Middle frontal gyrus (tissue), 1 donor: Measurements from ENCODE around the gene IKZF3.

Source experiments
- DNase-seq: peaks from one replicate; pipeline ENCODE4 v3.0.0-alpha.2; 2015; ENCODE audit warnings: low spot score; ENCODE audit errors: extremely low spot score

IKZF3 gene

GRCh38 chr17:39818358-39819000 is 45.6 kb downstream of the IKZF3 start:
- DNase-seq: no peak

- DNase-seq: no peak
Observed at GRCh38 chr17:39816272-39816671, 47.8 kb downstream of the IKZF3 start.

DNA sequence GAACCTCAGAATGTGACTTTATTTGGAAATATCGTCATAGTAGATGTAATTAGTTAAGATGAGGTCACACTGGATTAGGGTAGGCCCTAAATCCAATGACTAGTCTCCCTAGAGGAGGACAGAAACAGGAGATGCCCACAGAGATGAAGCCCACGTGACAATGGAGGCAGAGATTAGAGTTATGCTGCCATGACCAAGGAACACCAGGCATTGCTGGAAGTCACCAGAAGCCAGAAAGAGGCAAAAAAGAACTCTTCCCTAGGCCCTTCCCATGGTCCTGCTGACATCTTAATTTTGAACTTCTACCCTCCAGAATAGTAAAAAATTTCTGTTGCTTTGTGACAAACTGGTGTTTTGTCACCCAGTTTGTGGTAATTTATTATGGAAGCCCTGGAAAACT is 49.6 kb downstream of the IKZF3 start:
- no peak for DNase-seq

DNA sequence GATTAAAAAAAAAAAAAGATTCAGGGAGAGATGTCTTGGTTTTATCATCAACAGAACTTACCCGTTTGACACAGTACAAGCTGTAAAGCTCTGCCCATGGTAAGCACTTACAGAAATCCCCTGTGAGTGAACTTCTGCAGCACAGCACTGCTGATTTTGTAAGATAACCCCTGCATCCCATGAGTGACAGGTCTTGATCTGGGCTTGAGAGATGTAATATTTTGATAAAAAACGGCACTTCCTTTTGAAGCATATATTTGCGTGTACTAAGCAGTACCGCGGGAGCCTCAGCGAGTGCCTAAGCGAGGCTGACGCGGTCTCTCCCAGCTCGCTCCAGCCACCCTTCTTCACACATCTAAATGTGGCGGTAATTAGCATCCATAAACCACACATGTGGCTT is 50.5 kb downstream of the IKZF3 start:
- DNase-seq: no peak

DNA sequence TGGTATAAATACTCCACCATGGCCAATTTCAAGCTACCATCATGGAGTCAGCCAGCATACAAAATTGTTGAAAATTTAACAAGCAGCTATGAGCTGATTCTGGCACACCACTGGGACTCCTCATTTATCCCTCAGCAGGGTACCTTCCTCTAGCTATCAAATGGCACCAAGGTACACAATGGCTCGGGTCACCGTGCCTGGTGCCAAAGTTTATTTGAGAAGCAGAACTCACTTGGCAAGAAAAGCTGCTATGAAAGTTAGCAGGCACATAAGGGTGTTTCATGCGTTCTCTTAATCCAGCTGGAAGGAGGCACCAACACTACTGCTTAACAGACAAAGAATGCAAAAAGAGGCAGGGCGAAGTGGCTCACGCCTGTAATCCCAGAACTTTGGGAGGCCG is 51.6 kb downstream of the IKZF3 start:
- DNase-seq: no peak

DNA sequence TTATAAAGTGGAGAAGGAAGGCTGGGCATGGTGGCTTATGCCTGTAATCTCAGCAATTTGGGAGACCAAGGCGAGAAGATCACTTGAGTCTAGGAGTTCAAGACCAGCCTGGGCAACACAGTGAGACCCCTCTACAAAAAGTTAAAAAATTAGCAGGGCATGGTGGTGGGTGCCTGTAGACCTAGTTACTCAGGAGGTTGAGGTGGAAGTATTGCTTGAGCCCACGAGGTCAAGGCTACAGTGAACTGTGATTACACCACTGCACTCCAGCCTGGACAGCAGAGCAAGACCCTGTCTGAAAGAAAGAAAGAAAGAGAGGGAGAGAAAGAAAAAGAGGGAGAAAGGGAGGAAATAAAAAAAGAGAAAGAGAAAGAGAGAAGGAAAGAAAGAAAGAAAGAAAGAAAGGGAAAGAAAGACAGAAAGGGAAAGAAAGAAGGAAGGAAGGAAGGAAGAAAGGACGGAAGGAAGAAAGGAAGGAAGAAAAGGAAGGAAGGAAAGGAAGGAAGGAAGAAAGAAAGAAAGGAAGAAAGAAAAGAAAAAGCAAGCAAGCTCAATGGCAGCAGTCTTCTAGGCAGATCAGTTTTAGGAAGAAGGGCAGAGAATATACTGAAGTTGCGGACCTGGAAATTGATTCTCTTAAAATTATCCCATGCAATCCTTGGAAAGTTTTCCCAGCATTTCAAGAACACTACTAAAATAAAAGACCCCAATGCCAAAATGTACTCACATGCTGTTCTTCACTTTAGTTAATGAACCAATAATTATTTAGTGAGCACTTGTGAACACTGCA is 53.0 kb downstream of the IKZF3 start:
- no peak for DNase-seq

DNA sequence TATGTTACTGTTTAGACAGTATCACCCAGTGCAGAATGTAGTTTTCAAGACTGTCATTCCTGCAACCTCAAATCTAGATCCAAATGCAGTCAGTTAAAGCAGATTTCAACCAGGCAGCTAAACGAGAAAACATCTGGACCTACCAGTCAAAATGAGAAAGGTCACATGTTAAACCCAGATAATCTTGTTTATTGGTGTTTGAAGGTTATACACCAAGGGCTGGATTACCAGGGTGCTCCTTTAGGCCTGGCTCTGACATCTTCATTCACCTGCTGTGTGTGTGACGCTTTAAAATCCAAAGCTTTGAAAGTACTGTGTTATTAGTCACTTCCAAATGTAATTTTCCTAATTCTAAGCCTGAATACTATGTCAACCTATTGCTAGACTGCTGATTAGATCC is 54.9 kb downstream of the IKZF3 start:
- DNase-seq: no peak

- no peak for DNase-seq
Observed at GRCh38 chr17:39808409-39808997, 55.6 kb downstream of the IKZF3 start.

DNA sequence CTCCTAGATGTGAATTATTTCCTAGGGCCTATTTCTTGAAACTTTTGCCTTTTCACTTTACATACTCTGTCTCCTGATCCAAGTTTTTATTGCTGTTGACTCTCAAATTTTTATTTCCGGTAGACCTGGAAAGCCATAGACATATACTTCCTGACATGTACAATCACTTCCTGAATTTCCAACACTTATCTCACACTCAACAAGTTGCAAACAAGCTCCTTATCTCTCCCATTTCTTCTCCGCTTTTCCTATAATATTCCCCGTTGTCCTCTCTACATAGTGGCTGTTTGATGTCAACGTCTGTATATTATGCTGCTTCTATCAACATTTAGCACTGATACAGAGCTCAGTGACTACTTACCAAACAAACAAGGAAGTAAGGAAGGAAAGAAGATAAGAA is 59.3 kb downstream of the IKZF3 start:
- no peak for DNase-seq

GRCh38 chr17:39801055-39801454 is 63.1 kb downstream of the IKZF3 start:
- DNase-seq: no peak

DNA sequence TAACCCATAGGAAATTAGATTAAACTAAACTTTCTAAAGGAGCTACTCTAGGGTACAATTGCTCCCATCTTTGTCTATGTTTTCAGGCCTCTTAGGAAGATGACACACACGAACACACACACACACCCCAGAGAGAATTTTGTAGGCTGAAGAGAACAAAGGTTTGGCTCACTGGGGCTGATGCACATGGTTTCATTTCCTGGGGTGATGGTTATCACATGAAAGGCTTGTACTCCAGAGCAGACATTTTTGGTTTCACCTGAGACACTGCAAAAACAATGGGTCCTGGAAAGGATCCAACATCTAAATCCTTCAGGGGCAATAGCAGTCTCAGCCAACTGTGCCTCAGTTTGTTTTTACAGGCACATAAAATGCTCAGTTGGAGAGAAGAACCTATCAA is 63.6 kb downstream of the IKZF3 start:
- no peak for DNase-seq

- DNase-seq: no peak
Observed at GRCh38 chr17:39799395-39799794, 64.7 kb downstream of the IKZF3 start.

GRCh38 chr17:39794249-39794970 is 69.7 kb downstream of the IKZF3 start:
- no peak for DNase-seq

DNA sequence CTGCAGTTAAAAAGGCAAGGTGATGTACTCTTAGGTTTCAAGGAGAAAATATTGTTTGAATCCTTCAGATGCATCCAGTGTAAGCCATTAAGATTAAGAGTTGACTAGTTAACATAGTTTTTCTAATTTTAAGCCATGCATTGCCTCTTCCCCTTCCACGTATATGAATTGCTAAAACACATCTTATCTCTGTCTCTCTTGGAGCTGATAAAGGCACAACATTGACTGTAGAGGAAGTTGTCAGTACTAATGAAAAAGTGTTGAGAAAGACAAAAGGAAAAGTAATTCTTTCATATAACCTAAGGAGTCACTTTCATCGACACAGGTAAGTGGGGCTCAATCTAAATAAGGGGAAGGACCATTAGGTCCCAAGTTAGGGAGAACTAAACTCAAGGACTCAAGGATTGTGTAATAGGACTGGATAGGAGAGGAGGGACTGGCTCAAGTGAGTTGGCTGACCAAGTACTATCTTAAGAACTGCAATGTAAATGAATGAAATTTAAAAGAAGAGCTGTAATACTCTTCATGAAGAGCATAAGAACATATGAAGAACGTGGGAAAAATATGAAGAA is 70.7 kb downstream of the IKZF3 start:
- DNase-seq: no peak

- DNase-seq: no peak
Observed at GRCh38 chr17:39792526-39793221, 71.4 kb downstream of the IKZF3 start.

GRCh38 chr17:39791111-39791992 is 72.8 kb downstream of the IKZF3 start:
- no peak for DNase-seq

DNA sequence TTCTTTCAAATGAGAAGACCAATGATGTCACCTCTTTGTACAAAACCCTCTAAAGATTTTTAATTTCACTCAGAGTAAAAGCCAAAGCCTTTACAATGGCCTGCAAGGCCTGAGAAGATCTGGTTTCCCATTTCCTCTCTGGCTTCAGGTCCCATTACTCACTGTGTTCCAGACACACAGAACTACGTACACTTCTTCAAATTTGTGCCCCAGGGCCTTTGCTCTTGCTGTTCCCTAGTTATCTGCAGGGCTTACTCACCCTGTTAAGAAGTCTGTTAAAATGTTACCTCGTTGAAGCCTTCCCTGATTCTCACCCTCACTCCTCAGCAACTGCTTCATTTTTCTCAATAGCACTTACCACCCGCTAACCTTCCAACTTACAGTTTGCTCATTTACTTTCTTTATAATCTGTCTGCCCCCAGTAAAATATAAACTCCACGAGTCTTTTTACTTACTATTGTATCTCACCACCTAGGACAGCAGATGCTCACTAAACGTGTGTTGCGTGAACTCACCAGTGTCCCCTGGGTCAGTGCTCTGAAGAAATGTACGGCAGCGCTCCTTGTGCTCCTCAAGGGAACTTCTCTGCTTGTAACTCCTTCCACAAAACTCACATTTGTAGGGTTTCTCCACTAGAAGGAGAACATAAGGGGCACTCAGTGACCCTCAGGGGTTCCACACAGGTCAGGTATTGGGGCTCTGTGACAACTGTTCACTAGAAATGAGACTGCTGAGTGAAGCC is 76.2 kb downstream of the IKZF3 start:
- DNase-seq: no peak

- DNase-seq: no peak
Observed at GRCh38 chr17:39787041-39787440, 77.1 kb downstream of the IKZF3 start.

GRCh38 chr17:39782980-39783379 is 81.1 kb downstream of the IKZF3 start:
- DNase-seq: no peak
